Rectal smooth muscle tissue (tissue), 1 donor: ENCODE results near the gene AMIGO3.

Source experiments
- H3K27ac ChIP-seq: one replicate; pipeline ENCODE4 v1.7.0; 2013; ENCODE audit warnings: low read depth, low read length, inconsistent platforms
- H3K27me3 ChIP-seq: one replicate; pipeline ENCODE4 v1.7.0; 2013; ENCODE audit warnings: low read length; ENCODE audit not compliant: control insufficient read depth, insufficient read depth
- H3K36me3 ChIP-seq: one replicate; pipeline ENCODE4 v1.7.0; 2013; ENCODE audit warnings: low read length; ENCODE audit not compliant: control insufficient read depth, insufficient read depth
- H3K4me1 ChIP-seq: one replicate; pipeline ENCODE4 v1.7.0; 2013; ENCODE audit warnings: low read length; ENCODE audit not compliant: control insufficient read depth, insufficient read depth
- H3K4me3 ChIP-seq: one replicate; pipeline ENCODE4 v1.7.0; 2013; ENCODE audit warnings: low read length
- H3K9ac ChIP-seq: one replicate; pipeline ENCODE4 v1.7.0; 2013; ENCODE audit warnings: low read length

Gene AMIGO3

DNA sequence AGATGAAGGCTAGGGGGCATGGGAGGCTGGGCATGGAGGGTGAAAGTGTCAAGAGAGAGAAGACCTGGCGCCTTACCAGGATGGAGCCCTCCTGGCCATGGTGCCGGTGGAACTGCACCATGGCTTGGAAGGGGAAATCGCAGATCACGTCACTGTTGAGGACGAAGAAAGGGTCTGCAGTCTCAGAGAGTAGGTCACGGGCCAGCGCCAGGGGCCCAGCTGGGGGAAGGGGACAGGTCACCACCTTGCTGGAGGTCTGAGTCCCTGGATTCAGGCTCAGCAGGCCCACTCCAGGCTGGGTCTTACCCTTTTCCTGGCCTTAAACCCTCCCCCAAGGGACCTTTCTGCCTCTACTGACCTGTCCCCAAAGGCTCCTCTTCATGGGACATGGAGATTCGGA, 3.4 kb upstream of the AMIGO3 start:
- Histone ChIP-seq H3K27me3 (no peaks in the 10 kb centered on the region), H3K4me1 (peaks cover 22% of the 10 kb centered on the region), H3K4me3 (peak overlapping the region; percentile 99), H3K27ac (no peak overlapping the region), H3K36me3 (peaks cover 26% of the 10 kb centered on the region), H3K9ac (peak overlapping the region; percentile 98)

DNA sequence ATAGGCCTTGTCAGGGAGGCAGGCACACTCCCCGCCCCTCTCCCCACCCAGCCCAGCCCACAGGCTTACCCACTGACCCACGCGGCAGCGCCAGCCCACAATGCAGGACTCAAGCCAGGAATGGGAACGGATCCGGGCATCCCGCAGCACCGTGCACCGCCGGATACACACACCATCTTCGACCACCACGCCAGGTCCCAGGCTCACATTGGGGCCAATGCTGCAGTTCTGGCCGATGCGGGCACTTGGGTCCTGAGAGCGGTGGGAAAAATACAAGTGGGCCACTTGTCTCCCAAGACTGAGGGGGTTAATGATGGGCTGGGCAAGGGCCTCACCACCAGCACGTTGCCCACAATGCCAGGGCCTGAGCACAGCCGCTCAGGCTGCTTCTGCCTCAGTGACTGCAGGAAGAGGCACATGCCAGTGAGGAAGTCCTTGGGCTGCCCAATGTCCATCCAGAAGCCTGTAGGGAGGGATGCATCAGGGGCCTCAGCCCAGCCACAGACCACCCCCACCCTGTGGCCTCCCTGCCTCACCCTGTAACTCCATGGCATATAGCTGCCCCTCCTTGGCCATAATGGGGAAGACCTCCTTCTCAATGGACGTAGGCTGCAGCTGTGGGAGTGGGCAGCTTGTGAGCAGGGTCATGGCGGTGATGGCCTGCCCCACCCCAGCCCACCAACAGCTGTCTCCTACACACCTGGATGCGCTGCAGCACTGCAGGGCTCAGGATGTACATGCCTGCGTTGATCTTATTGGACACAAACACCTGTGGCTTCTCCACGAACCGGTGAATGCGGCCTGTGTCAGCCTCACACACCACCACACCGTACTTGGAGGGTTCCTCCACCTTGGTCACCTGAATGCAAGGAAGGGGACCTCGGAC, 2.7 kb upstream of the AMIGO3 start:
- peaks cover 22% of the 10 kb centered on the region for H3K4me1 ChIP-seq
- H3K36me3 ChIP-seq: peaks cover 19% of the 10 kb centered on the region
- no peak overlapping the region for H3K27ac ChIP-seq
- H3K4me3 ChIP-seq: peak overlapping the region; percentile 99
- no peaks in the 10 kb centered on the region for H3K27me3 ChIP-seq
- no peak overlapping the region for H3K9ac ChIP-seq

DNA sequence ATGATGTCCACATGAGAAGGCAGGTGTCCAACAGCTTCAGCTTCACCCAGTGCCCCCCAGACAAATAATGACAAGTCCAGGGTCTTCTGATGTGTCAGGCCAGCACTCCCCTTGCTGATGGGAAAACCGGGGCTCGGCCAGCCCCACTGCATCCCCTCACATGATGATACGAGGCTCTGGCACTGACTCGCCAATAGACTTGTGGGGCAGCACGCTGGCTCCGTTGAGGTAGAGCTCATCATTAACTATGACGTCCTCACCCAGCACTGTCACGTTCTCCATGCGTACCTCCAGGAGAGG, 2.1 kb upstream of the AMIGO3 start:
- Histone ChIP-seq H3K4me1 (peaks cover 22% of the 10 kb centered on the region), H3K27me3 (no peaks in the 10 kb centered on the region), H3K4me3 (no peak overlapping the region), H3K36me3 (peaks cover 18% of the 10 kb centered on the region), H3K9ac (no peak overlapping the region), H3K27ac (no peak overlapping the region)

DNA sequence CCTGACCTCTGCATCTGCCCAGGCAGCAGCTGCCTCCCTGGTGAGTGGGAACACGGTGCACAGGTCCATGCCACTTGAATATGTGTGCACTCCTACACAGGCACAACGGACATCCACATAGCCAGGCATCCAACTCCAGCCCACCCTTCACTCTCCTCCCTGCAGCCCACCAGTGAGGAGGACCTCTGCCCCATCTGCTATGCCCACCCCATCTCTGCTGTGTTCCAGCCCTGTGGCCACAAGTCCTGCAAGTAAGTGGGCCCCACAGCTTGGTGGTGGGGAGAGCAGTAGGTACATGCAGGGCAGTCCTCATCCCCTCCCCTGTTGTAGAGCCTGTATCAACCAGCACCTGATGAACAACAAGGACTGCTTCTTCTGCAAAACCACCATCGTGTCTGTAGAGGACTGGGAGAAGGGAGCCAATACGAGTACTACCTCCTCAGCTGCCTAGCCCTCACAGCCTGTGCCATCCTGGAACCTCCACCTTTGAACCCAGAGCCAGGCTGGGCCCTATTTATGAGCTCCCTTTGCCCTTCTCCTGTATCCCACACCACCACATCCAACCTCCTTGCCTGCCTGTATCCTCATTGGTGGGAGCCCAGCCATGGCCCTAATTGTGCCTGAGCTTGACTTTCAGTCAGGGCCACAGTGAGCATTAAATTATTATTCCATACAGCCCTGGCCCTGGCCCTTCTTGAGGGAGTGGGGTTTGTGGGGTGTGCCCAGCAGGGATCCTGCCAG, 1.5 kb upstream of the AMIGO3 start:
- peaks cover 22% of the 10 kb centered on the region for H3K4me1 ChIP-seq
- H3K36me3 ChIP-seq: peaks cover 17% of the 10 kb centered on the region
- H3K27ac ChIP-seq: no peak overlapping the region
- no peak overlapping the region for H3K4me3 ChIP-seq
- H3K27me3 ChIP-seq: no peaks in the 10 kb centered on the region
- H3K9ac ChIP-seq: no peak overlapping the region

DNA sequence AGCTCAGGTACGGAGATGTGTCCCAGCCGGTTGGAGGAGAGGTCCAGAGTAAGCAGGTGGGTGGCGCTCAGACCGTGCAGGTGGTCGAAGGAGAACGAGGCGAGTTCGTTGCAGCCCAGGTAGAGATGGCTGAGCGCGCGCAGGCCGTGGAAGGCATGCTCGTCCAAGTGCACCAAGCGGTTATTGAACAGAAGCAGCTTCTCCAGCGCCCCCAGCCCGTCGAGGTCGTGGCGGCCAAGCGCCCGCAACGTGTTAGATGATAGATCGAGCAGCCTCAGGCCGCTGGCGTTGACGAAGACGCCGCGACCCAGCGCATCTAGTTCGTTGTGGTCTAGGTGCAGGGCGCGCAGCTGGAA, 648 bp downstream of the AMIGO3 start:
- peaks cover 16% of the 10 kb centered on the region for H3K4me1 ChIP-seq
- no peaks in the 10 kb centered on the region for H3K27me3 ChIP-seq
- no peak overlapping the region for H3K9ac ChIP-seq
- H3K36me3 ChIP-seq: peaks cover 20% of the 10 kb centered on the region
- no peak overlapping the region for H3K27ac ChIP-seq
- H3K4me3 ChIP-seq: peak overlapping the region; percentile 86

DNA sequence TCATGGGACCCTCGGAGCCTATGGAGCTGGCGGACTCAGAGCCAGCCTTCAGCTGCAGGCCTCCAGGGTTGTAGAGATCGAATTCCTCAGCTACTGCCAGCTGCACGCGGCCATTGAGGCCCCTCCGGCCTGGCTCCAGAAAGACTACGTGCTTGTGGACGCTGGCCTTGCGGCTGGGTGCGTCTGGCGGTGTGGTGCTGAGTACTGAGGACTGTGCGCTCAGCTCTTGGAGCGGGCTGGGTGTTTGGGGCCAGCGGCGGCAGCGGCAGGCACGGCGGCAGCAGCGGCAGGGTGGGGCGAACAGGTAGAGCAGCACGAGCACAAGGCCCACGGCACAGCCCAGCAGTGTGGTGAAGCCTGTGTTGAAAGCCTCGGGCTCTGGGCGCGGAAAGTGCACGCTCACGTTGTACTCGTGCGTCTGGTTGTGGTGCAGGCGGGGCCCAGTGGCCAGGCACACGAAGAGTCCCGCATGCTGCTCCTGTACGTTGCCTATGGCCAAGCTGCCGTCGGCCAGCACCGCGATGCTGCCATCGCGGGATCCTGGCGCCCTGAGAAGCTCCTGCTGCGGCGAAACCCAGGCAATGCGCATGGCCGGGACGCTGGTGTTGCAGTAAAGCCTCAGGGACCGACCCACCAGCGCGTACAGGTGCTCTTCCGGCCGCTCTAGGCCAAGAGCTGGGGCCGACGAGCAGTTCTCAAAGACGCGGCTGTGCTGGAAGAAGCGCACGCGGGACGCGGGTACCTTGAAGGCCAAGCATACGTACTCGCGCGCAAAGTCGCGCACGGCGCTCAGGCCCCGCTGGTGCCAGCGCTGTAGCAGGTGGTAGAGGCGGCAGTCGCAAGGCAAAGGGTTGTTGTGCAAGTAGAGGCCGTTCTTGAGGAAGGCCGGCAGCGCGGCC, 1.3 kb downstream of the AMIGO3 start:
- H3K4me3 ChIP-seq: peak overlapping the region; percentile 86
- H3K36me3 ChIP-seq: peaks cover 21% of the 10 kb centered on the region
- H3K27me3 ChIP-seq: no peaks in the 10 kb centered on the region
- no peak overlapping the region for H3K9ac ChIP-seq
- no peak overlapping the region for H3K27ac ChIP-seq
- H3K4me1 ChIP-seq: peaks cover 16% of the 10 kb centered on the region

DNA sequence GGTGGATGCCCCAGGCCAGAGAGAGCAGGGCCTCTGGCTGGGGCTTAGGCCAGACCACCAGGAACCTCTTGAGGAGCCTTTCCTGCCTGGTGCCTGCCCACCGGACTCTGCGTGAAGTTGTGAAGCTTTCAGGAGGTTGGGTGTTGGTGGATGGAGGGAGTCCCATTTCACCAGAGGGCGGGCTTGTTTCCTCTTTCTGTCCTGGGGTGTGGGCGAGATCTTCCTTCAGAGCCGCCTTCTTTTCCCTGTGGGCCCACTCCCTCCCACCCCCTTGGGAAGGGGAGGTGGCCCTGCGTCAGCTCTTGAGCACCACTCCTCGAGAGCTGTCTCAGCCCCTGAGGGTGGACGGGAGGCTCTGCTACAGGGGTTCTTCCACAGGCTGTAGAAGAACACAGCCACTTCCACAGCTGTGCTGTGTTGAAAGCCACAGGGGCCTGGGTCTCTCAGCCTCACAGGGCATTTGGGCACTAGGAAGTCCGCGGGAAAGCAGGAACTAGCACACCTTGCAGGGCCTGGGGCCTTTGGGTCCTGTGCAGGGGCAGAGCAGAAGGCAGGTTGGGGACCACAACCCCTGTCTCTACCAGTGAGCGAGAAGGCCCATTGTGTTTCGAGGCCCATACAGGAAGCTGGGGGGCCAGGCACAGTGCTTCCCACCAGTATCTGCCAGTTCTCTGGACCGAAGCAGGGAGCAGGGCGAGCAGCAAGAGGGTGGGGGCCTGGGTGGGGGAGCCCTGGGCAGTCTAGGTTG, 2.1 kb downstream of the AMIGO3 start:
- peaks cover 19% of the 10 kb centered on the region for H3K36me3 ChIP-seq
- H3K4me1 ChIP-seq: peaks cover 9% of the 10 kb centered on the region
- H3K27ac ChIP-seq: no peak overlapping the region
- H3K27me3 ChIP-seq: no peaks in the 10 kb centered on the region
- H3K4me3 ChIP-seq: no peak overlapping the region
- no peak overlapping the region for H3K9ac ChIP-seq

DNA sequence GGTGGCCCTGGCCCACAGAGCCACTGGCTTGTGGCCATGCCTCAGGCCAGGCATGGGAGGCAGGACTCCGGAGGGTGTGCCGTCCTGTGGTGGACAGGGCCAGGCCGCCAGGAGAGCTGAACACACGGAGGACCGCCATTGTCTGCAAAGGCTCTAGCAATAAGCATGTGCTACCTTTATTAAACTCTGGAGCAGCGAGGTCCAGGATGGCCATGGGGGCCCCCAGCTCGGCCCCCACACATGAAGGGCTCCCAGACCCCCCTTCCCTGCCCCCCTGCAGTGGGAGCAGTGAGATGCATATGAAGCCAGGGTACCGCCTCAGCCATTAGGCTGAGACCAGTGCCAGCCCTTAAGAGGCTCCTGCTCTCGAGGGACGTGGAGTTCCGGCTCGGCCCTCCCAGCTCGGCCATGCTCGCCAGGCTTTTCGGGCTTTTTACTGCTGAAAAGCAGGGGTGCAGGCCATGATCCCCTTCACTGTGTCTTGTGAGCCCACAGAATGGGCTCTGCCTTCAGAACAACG, 2.7 kb downstream of the AMIGO3 start:
- peaks cover 8% of the 10 kb centered on the region for H3K4me1 ChIP-seq
- H3K36me3 ChIP-seq: peaks cover 15% of the 10 kb centered on the region
- H3K4me3 ChIP-seq: no peak overlapping the region
- H3K27me3 ChIP-seq: no peaks in the 10 kb centered on the region
- H3K27ac ChIP-seq: no peak overlapping the region
- no peak overlapping the region for H3K9ac ChIP-seq

DNA sequence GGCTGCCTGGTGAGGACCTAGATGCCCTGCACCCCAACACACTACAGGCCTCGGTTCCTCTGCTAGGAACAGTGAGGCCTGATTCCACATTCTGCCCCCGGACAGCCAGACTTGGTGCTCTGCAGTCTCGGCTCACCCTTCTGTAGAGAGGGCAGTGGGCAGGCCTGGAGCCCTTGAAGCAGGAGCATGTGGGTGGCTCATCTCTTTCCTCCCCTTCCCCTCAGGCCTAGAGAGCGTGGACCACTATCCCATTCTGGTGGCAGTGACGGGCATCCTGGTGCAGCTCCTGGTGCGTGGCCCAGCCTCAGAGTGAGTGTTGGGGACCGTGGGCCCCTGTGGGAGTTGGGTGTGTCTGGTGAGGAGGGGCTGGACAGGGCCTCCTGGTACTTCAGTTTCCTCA, 3.3 kb downstream of the AMIGO3 start:
- H3K36me3 ChIP-seq: peaks cover 12% of the 10 kb centered on the region
- H3K27ac ChIP-seq: no peak overlapping the region
- H3K4me1 ChIP-seq: peaks cover 8% of the 10 kb centered on the region

DNA sequence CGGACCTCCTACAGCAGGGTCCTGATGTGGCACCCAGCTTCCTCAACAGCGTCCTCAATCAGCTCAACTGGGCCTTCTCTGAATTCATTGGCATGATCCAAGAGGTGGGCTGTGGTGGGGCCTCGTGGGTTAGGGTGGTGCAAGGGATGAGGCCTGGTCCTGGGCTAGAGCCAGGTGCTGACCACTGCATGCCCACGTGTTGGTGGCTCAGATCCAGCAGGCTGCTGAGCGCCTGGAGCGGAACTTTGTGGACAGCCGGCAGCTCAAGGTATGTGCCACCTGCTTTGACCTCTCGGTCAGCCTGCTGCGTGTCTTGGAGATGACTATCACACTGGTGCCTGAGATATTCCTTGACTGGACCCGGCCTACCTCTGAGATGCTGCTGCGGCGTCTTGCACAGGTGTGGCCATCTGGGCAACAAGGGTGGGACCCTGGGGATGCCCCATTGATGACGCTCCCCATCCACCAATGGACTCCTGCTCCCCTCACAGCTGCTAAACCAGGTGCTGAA, 3.8 kb downstream of the AMIGO3 start:
- Histone ChIP-seq H3K27ac (no peak overlapping the region), H3K9ac (no peak overlapping the region), H3K36me3 (peaks cover 9% of the 10 kb centered on the region), H3K4me1 (peaks cover 8% of the 10 kb centered on the region), H3K27me3 (no peaks in the 10 kb centered on the region), H3K4me3 (no peak overlapping the region)

More for the DNA sequence above, 3.3 kb downstream of the AMIGO3 start:
- Histone ChIP-seq H3K9ac (no peak overlapping the region), H3K4me3 (no peak overlapping the region), H3K27me3 (no peaks in the 10 kb centered on the region)

DNA sequence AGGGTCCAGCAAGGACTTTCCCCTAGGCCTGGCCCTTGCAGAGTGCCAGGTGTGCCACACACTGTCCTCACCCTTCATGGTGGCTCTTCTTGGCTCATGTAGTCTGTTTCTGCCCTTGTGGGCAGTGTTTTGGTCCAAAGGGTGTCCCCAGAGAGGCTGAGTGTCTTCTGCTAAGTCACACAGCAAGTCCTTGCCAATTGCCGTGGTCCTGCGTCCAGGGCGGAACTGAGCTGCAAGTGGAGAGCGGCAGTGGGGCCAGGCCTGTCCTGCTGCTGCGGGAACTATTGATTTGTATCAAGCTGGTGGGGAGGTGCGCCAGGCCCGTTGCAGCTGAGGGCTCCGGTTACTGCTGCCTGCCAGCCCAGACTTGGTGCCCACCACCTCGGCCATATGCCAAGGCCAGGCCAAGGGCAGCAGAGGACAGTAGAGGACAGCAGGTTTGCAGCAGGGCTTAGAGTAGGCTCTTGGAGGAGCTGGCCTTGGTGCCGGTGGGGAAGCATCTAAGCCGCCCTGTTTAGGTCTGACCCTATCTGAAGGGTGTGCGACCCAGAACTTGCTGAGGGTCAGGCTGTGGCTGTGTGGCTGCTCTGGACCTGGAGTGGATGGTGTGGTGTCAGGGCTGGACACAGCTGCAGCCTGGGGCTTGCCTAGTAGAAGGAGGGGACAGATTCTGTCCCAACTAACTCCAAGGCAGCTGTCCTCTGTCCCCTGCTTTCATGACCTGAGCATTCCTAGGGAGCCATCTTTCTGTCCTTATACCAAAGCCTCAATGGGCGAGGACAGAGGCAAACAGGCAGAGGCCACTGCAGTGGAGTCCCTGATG, 4.5 kb downstream of the AMIGO3 start:
- Histone ChIP-seq H3K27me3 (no peaks in the 10 kb centered on the region), H3K4me3 (no peak overlapping the region), H3K4me1 (peaks cover 8% of the 10 kb centered on the region), H3K36me3 (peaks cover 9% of the 10 kb centered on the region), H3K9ac (no peak overlapping the region), H3K27ac (no peak overlapping the region)
